ENCODE data around the gene ZNF184.

ZNF184 gene

GRCh38 chr6:27472617-27473400 lies at the start of gene ZNF184:
Gene ZNF184, minus strand, starts transcription at chr6:27473105. Its CDS starts 811 bp downstream, at chr6:27472294.
- peak; percentile 51 for DNase-seq (ENCODE audit: low read depth)

GRCh38 chr6:27518881-27519795 lies 46.2 kb upstream of the ZNF184 start:
- peak; percentile 27 for DNase-seq (ENCODE audit: low read depth)

GRCh38 chr6:27517928-27518787 lies 45.3 kb upstream of the ZNF184 start:
- DNase-seq (ENCODE audit: low read depth), result no peak

- no peak for DNase-seq (ENCODE audit: low read depth)
Measured at GRCh38 chr6:27517238-27517637, 44.3 kb upstream of the ZNF184 start.

GRCh38 chr6:27514906-27515495 lies 42.1 kb upstream of the ZNF184 start:
- DNase-seq (ENCODE audit: low read depth), result no peak

- DNase-seq (ENCODE audit: low read depth), result no peak
Measured at GRCh38 chr6:27512525-27512924, 39.6 kb upstream of the ZNF184 start.

GRCh38 chr6:27507041-27507956 lies 34.4 kb upstream of the ZNF184 start:
- no peak for DNase-seq (ENCODE audit: low read depth)

- DNase-seq (ENCODE audit: low read depth), result no peak
Measured at GRCh38 chr6:27505209-27506027, 32.5 kb upstream of the ZNF184 start.

GRCh38 chr6:27503436-27504030 lies 30.6 kb upstream of the ZNF184 start:
- peak; percentile 63 for DNase-seq (ENCODE audit: low read depth)

GRCh38 chr6:27502508-27503435 lies 29.9 kb upstream of the ZNF184 start:
- peak; percentile 33 for DNase-seq (ENCODE audit: low read depth)

- DNase-seq (ENCODE audit: low read depth), result no peak
Measured at GRCh38 chr6:27501187-27501586, 28.3 kb upstream of the ZNF184 start.

- DNase-seq (ENCODE audit: low read depth), result no peak
Measured at GRCh38 chr6:27500177-27500576, 27.3 kb upstream of the ZNF184 start.

GRCh38 chr6:27495386-27496135 lies 22.7 kb upstream of the ZNF184 start:
- no peak for DNase-seq (ENCODE audit: low read depth)

- DNase-seq (ENCODE audit: low read depth), result no peak
Measured at GRCh38 chr6:27494987-27495385, 22.1 kb upstream of the ZNF184 start.

- no peak for DNase-seq (ENCODE audit: low read depth)
Measured at GRCh38 chr6:27494103-27494502, 21.2 kb upstream of the ZNF184 start.

- no peak for DNase-seq (ENCODE audit: low read depth)
Measured at GRCh38 chr6:27492631-27493190, 19.8 kb upstream of the ZNF184 start.
